GM19351 (cell line): Measurements from ENCODE around the gene CDK6.
A peak's percentile ranks its signal among the peaks of the same experiment; 100 is the strongest.

Experiments
- ATAC-seq: cut with Tn5 transposase; IDR thresholded peaks from one replicate; pipeline ENCODE4 v1.9.1; 2021; ENCODE audit warnings: mild to moderate bottlenecking, moderate library complexity; ENCODE audit not compliant: unreplicated experiment

The CDK6 gene

GRCh38 chr7:92631067-92631849 is 205.1 kb downstream of the CDK6 start:
- ATAC-seq: peak; percentile 64

DNA sequence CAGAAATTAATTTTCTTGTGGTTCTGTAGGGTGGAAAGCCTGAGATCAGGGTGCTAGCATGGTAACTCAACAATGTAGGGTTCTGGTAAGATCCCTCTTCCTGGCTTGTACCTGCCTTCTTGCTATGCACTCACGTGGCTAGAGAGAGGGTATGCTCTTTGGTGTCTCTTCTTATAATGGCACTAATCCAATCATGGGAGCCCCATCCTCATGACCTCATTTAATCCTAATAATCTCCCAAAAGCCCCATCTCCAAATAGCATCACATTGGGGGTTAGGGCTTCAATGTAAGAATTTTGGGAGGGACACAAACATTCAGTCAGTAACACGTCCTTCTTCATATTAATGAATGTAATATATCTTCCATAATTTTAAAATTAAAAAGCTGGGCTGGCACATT is 206.6 kb downstream of the CDK6 start:
- ATAC-seq: no peak

- ATAC-seq: no peak
Measured at GRCh38 chr7:92627956-92628355, 208.4 kb downstream of the CDK6 start.

- ATAC-seq: no peak
Measured at GRCh38 chr7:92626281-92626809, 210.0 kb downstream of the CDK6 start.

DNA sequence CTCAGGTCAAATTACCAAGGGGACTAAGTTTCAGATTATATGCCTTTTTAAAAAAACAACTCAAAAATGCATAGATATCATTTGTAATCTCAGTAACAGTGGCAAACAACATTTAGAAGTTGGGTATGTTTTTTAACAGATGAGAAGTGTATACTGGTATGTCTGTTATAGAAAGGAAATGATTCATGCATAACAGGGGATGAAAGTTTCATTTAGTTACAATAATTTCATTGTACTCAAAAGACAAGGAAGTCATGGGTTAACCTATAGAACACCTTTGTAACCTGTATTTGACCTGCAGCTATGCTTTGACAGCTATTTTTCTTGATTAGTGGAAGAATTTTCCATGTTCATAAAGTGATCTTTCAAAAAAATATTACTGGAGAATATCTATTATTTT is 210.8 kb downstream of the CDK6 start:
- ATAC-seq: no peak

- ATAC-seq: no peak
Measured at GRCh38 chr7:92624298-92624996, 211.9 kb downstream of the CDK6 start.

GRCh38 chr7:92623544-92623943 is 212.8 kb downstream of the CDK6 start:
- no peak for ATAC-seq

DNA sequence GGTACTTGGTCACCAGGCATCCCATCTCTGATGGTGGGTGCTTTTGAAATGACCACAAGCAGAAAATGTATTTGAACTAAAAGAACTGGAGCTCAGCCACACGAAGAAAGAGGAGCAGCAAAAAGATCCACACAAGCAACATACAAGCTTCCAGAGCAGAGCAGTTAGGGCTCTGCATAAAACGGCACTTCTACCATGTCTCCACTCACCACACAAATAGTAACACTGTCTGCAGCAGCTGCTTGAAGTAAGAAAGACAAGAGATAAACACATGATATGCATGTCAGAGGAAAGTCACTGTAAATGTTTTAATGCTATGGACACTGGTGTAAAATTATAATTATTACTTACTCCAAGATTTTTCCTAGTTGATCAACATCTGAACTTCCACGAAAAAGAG is 213.7 kb downstream of the CDK6 start:
- no peak for ATAC-seq

DNA sequence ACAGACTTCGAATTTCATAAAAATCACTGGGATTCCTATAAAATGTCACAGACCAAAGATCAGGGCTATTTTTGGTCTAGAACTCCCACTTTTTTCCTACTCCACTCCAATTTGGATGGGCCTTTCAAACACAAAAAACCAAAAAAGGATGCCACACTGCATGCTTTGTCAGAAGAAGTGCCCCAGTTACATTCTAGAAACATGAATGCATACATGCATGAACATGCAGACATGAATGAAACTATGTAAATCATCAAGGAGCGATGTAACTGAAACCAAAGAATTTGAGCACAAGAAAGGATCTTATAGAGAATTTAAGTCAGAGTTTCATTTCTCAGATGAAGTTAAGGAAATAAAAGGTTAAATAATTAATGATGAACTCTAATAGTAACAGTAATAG is 214.3 kb downstream of the CDK6 start:
- peak; percentile 58 for ATAC-seq

DNA sequence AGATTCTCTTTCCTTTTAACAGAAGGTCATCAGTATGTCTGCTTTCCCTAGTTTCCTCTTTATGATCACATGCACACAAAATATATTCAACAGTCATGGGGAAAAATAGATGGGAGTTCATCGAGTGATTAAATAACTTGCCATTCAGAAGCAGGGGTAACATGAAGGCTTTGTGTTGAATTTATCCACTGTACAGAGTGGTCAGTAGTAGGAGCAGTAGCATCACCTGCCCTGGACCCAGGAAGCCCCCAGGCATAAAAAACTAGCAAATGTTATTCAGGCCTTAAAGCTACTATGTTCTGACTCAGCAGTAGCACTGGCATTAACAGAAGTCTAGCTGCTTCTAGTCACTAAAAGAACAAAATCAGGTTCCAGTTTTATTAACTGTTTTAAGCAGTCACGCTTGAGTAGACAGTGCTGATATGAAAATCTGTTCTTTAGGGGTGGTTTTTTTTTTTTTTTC is 214.8 kb downstream of the CDK6 start:
- peak; percentile 55 for ATAC-seq

- peak; percentile 70 for ATAC-seq
Measured at GRCh38 chr7:92621026-92621540, 215.3 kb downstream of the CDK6 start.

GRCh38 chr7:92615861-92616260 is 220.5 kb downstream of the CDK6 start:
- ATAC-seq: no peak

- ATAC-seq: no peak
Measured at GRCh38 chr7:92614660-92615174, 221.7 kb downstream of the CDK6 start.

GRCh38 chr7:92613720-92614119 is 222.7 kb downstream of the CDK6 start:
- no peak for ATAC-seq

- ATAC-seq: no peak
Measured at GRCh38 chr7:92613214-92613613, 223.2 kb downstream of the CDK6 start.

GRCh38 chr7:92612501-92612900 is 223.9 kb downstream of the CDK6 start:
- ATAC-seq: no peak

- ATAC-seq: no peak
Measured at GRCh38 chr7:92611735-92612134, 224.6 kb downstream of the CDK6 start.

DNA sequence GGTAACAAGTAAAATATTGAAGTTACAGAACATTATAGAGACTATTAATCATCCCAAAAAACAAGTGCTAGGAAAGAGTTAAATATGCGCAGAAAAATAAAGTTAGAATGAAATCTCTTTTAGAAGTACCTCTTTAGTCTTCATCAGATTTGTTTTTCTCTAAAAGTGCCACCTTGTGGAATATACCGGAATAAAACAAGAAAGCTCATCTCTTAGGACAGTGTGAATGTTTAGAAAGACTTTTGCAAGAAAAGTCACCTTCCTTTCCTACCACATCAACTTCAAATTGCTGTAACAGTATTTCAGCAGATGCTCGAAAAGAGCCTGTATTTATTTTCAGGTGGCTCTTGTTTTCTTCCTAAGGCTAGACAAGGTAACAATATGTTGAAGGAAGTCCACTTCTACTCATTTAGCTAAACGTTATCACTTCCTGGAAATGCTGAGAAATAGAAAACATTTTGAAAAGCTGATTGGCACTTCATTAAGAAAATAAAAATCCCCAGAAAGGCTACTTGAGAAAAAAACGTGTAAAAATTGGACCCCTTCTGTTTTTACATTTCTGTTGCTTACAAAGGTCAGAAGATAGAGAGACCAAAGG is 226.4 kb downstream of the CDK6 start:
- ATAC-seq: no peak

GRCh38 chr7:92608380-92609322 is 227.7 kb downstream of the CDK6 start:
- no peak for ATAC-seq

DNA sequence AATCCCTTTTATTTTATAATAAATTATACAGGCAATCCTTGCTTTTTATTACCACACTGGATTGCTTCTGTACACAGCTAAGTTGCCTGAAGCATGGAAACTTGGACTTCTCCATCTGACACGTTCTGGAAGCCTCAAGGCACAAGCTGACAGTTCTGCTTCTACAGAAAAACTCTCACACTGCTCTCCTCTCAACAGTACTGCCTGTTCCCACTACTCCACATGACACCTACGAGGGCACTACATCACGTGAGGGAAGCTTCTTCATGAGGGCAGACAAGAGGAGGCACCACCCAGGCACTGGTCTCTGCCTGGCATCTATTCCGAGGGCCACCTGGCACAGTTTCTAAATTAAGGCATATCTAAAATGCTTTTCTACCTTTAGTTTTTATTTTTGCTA is 229.4 kb downstream of the CDK6 start:
- ATAC-seq: no peak
